ENCODE results near the gene CASKIN2.

Gene CASKIN2

GRCh38 chr17:75535871-75536270 lies 20.5 kb upstream of the CASKIN2 start:
- H3K4me3 ChIP-seq (ENCODE audit: low read depth, low read length): no peak overlapping the region
- no peak for TF ChIP-seq CTCF (IDR thresholded peaks at IDR 0.05; ENCODE audit: borderline replicate concordance, insufficient read depth, low read depth, low read length)

GRCh38 chr17:75535119-75535537 lies 19.8 kb upstream of the CASKIN2 start:
- TF ChIP-seq CTCF (IDR thresholded peaks at IDR 0.05; ENCODE audit: borderline replicate concordance, insufficient read depth, low read depth, low read length): no peak
- no peak overlapping the region for H3K4me3 ChIP-seq (ENCODE audit: low read depth, low read length)

GRCh38 chr17:75531721-75532072 lies 16.4 kb upstream of the CASKIN2 start:
- TF ChIP-seq CTCF (IDR thresholded peaks at IDR 0.05; ENCODE audit: borderline replicate concordance, insufficient read depth, low read depth, low read length): no peak
- H3K4me3 ChIP-seq (ENCODE audit: low read depth, low read length): no peak overlapping the region

GRCh38 chr17:75530837-75531720 lies 15.7 kb upstream of the CASKIN2 start:
- H3K4me3 ChIP-seq (ENCODE audit: low read depth, low read length): no peak overlapping the region
- no peak for TF ChIP-seq CTCF (IDR thresholded peaks at IDR 0.05; ENCODE audit: borderline replicate concordance, insufficient read depth, low read depth, low read length)

- no peak for TF ChIP-seq CTCF (IDR thresholded peaks at IDR 0.05; ENCODE audit: borderline replicate concordance, insufficient read depth, low read depth, low read length)
- no peak overlapping the region for H3K4me3 ChIP-seq (ENCODE audit: low read depth, low read length)
Observed at GRCh38 chr17:75526555-75527270, 11.4 kb upstream of the CASKIN2 start.

- no peak for TF ChIP-seq CTCF (IDR thresholded peaks at IDR 0.05; ENCODE audit: borderline replicate concordance, insufficient read depth, low read depth, low read length)
- peak overlapping the region; percentile 1 for H3K4me3 ChIP-seq (ENCODE audit: low read depth, low read length)
Observed at GRCh38 chr17:75525806-75526554, 10.6 kb upstream of the CASKIN2 start.

All from GM12875 (cell line).